BJ (cell line): ENCODE data around the gene AQP5. TPM values are rescaled to one million over a fixed set of nuclear protein-coding genes. Genes with fewer than 3 reads are reported as not detected.

Experiments used
- CTCF ChIA-PET: fragments of 350-600 bp; formaldehyde crosslinking; extraction: SDS; loops from one replicate; lab custom pipeline; 2021; ENCODE audit warnings: antibody characterized with exemption, inconsistent platforms; lab: Yijun Ruan, JAX
- POLR2A ChIA-PET: fragments of 300-600 bp; sonication (Branson Sonifier 250); formaldehyde crosslinking; extraction: SDS; loops from one replicate; lab custom pipeline; 2021; ENCODE audit warnings: antibody characterized with exemption; lab: Charles Lee
- DNase-seq: peaks from one replicate; pipeline ENCODE4 v3.0.0-alpha.2; 2011; ENCODE audit warnings: low read depth
- H3K27me3 ChIP-seq: 2 replicates; pipeline ENCODE4 v1.6.0; 2011; ENCODE audit warnings: low read length; ENCODE audit not compliant: control insufficient read depth, insufficient read depth
- H3K36me3 ChIP-seq: 2 replicates; pipeline ENCODE4 v1.5.1; 2011; ENCODE audit warnings: low read length; ENCODE audit not compliant: control insufficient read depth, insufficient read depth
- H3K4me3 ChIP-seq: 2 replicates; pipeline ENCODE4 v1.5.1; 2011; ENCODE audit warnings: low read depth, mild to moderate bottlenecking, control low read depth, low read length
- CTCF ChIP-seq: IDR thresholded peaks from 2 replicates; pipeline ENCODE4 v1.5.1; 2011; ENCODE audit warnings: low read depth, mild to moderate bottlenecking, control low read depth, inconsistent platforms, low read length, moderate library complexity; ENCODE audit not compliant: insufficient read depth
- polyA plus RNA-seq: library from polyadenylated mRNA; depleted of rRNA; stranded (reverse); fragments of >200 nt; gene quantifications from 2 replicates; pipeline ENCODE4 v1.2.3, GENCODE V29; 2011

Gene AQP5
- polyA plus RNA-seq, 1 experiment = not detected

GRCh38 chr12:49975318-49975761 is 13.7 kb downstream of the AQP5 start:
- Histone ChIP-seq H3K27me3 (peaks cover 6% of the 10 kb centered on the region; the same call in 1 of the 2 replicates), H3K36me3 (no peaks in the 10 kb centered on the region), H3K4me3 (no peak overlapping the region)
- no peak for DNase-seq
- TF ChIP-seq CTCF = no peak
- ChIA-PET POLR2A (no interaction called here), CTCF (interaction anchor here (0.9 to 20.0 kb wide), 13 partner anchors 8 to 92 kb away, joined by 3 to 578 read pairs (median 8); partner anchors contain the start of gene ASIC1)

DNA sequence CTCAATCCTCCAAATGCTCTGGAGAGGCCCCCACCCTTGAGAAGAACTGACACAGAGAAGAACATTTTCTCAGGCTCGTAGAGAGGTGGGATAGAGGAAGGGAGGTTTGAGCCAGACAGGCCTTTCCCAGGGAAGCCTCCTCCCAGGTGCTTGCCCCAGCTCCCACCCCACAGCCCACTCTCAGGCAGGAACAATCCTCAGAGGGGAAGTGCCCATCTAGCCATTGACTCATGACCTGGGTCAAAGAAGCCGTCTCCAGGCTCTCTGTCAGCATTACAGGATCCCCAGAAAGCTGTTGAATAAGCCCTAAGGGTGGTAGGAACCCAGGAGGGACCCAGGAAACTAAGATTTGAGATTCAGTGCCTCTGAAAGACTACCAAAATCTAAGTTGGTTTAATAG is 14.9 kb downstream of the AQP5 start:
- H3K27me3 ChIP-seq = no peaks in the 10 kb centered on the region
- no peaks in the 10 kb centered on the region for H3K36me3 ChIP-seq
- H3K4me3 ChIP-seq = no peak overlapping the region
- TF ChIP-seq CTCF = no peak
- no peak for DNase-seq
- ChIA-PET POLR2A (no interaction called here), CTCF (interaction anchor here (1.1 to 20.0 kb wide), 5 partner anchors 10 to 91 kb away, joined by 4 to 578 read pairs (median 77); partner anchors contain the start of gene ASIC1)

- CTCF ChIA-PET = interaction anchor here (1.1 to 10.2 kb wide), 5 partner anchors 9 to 92 kb away, joined by 3 to 95 read pairs (median 14); partner anchors contain the start of gene AQP6
- POLR2A ChIA-PET = no interaction called here
- no peaks in the 10 kb centered on the region for H3K27me3 ChIP-seq
- no peak for DNase-seq
- no peak overlapping the region for H3K4me3 ChIP-seq
- H3K36me3 ChIP-seq = no peaks in the 10 kb centered on the region
- no peak for TF ChIP-seq CTCF
Observed at GRCh38 chr12:49978125-49978524, 16.5 kb downstream of the AQP5 start.

- no peak overlapping the region for H3K4me3 ChIP-seq
- TF ChIP-seq CTCF = no peak
- POLR2A ChIA-PET = no interaction called here
- no peak for DNase-seq
- no peaks in the 10 kb centered on the region for H3K36me3 ChIP-seq
- CTCF ChIA-PET = interaction anchor here (1.1 to 10.2 kb wide), 5 partner anchors 10 to 91 kb away, joined by 3 to 95 read pairs (median 14); partner anchors contain the start of gene AQP6
- H3K27me3 ChIP-seq = no peaks in the 10 kb centered on the region
Observed at GRCh38 chr12:49979016-49979586, 17.4 kb downstream of the AQP5 start.

- POLR2A ChIA-PET = interaction anchor here (0.7 kb wide), 1 partner anchor 239 kb away, joined by 6 read pairs; no protein-coding TSS in a partner anchor
- no peaks in the 10 kb centered on the region for H3K27me3 ChIP-seq
- CTCF ChIA-PET = interaction anchor here (1.1 to 10.2 kb wide), 6 partner anchors 10 to 91 kb away, joined by 3 to 95 read pairs (median 16); partner anchors contain the start of gene AQP6
- no peak for TF ChIP-seq CTCF
- DNase-seq = no peak
- no peaks in the 10 kb centered on the region for H3K36me3 ChIP-seq
- no peak overlapping the region for H3K4me3 ChIP-seq
Observed at GRCh38 chr12:49979791-49980190, 18.1 kb downstream of the AQP5 start.
